ENCODE results near the gene PRIMA1. TPM values are rescaled to one million over a fixed set of nuclear protein-coding genes. Genes with fewer than 3 reads are reported as not detected.
"Not testable (repeated sequence)": the region's sequence is repeated elsewhere in the genome, so short reads cannot be mapped to it uniquely, and the experiment has no call there.

The PRIMA1 gene
- total and polyA plus RNA-seq, 4 donors = 0.38 to 8.9 (median 3.7) TPM

DNA sequence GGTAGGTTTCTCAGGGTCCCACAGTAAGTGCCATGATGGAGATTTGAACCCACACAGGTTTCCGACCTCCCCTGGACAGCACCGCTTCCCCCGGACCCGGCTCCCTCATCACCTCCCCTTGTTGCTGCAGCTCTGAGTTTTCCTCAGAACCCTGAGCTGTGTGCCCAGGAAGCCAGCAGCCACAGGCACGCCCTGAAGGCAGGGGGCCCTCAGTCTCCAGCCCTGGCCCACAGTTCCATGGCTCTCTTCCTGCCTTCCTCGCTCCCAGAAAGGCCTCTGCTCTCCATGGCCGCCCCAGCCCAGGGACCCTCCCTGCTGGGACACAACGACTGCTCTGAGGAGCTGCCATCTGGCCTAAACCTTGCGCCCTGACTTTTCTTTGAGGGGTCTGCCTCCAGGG, 35.8 kb upstream of the PRIMA1 start:
- Histone ChIP-seq H3K27me3 (ENCODE audit: control insufficient read depth in 1 of 2, insufficient read depth in 2 of 2, low read length in 1 of 2) (no peaks in the 10 kb centered on the region), H3K4me1 (ENCODE audit: control insufficient read depth in 1 of 2, insufficient read depth in 2 of 2, low read length in 2 of 2) (no peaks in the 10 kb centered on the region), H3K4me3 (ENCODE audit: low read length in 2 of 2) (no peak overlapping the region), H3K27ac (ENCODE audit: low read depth in 1 of 2, low read length in 2 of 2) (no peak overlapping the region), H3K36me3 (ENCODE audit: control insufficient read depth in 1 of 2, insufficient read depth in 2 of 2, low read length in 1 of 2) (no peaks in the 10 kb centered on the region), H3K9me3 (ENCODE audit: control insufficient read depth, low read length) (no peaks in the 10 kb centered on the region)
- WGBS, 2 donors = 66 to 69% methylated on average over 9 of the region's 9 CpGs
- DNase-seq = no peak
- no peak for ATAC-seq (ENCODE audit: low FRiP score)
- intact Hi-C loops (cut with DNase I) = no loop called here

GRCh38 chr14:93821051-93821450, 32.8 kb upstream of the PRIMA1 start:
- peaks cover under 1% of the 10 kb centered on the region for H3K9me3 ChIP-seq (ENCODE audit: control insufficient read depth, low read length)
- intact Hi-C loops (cut with DNase I) = no loop called here
- WGBS, 2 donors = 74 to 76% methylated on average over 6 of the region's 6 CpGs
- no peak for DNase-seq
- H3K4me3 ChIP-seq (ENCODE audit: low read length in 2 of 2) = no peak overlapping the region
- H3K27ac ChIP-seq (ENCODE audit: low read depth in 1 of 2, low read length in 2 of 2) = no peak overlapping the region
- no peaks in the 10 kb centered on the region for H3K36me3 ChIP-seq (ENCODE audit: control insufficient read depth in 1 of 2, insufficient read depth in 2 of 2, low read length in 1 of 2)
- H3K4me1 ChIP-seq (ENCODE audit: control insufficient read depth in 1 of 2, insufficient read depth in 2 of 2, low read length in 2 of 2) = no peaks in the 10 kb centered on the region
- H3K27me3 ChIP-seq (ENCODE audit: control insufficient read depth in 1 of 2, insufficient read depth in 2 of 2, low read length in 1 of 2) = no peaks in the 10 kb centered on the region
- ATAC-seq (ENCODE audit: low FRiP score) = no peak

DNA sequence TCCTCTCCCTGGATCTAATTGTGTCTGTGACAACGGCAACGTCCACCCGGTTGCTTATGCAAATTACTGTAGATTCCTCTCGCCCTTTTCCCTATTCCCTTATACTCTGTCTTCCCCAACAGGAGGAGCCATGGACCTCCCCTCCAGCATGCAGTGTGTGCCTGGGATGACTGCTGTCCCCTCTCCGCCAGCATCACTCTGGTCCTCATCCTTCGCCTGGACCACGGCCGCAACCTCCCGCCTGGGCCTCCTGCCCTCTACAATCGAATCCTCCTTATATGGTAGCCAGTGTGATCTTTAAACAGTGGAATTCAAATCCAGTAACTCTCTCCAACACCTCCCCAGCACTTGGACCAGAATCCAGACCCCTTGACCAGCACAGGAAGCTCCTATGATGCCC, 30.6 kb upstream of the PRIMA1 start:
- Histone ChIP-seq H3K9me3 (ENCODE audit: control insufficient read depth, low read length) (peaks cover 1% of the 10 kb centered on the region), H3K36me3 (ENCODE audit: control insufficient read depth in 1 of 2, insufficient read depth in 2 of 2, low read length in 1 of 2) (no peaks in the 10 kb centered on the region), H3K4me3 (ENCODE audit: low read length in 2 of 2) (no peak overlapping the region), H3K27ac (ENCODE audit: low read depth in 1 of 2, low read length in 2 of 2) (no peak overlapping the region), H3K27me3 (ENCODE audit: control insufficient read depth in 1 of 2, insufficient read depth in 2 of 2, low read length in 1 of 2) (no peaks in the 10 kb centered on the region), H3K4me1 (ENCODE audit: control insufficient read depth in 1 of 2, insufficient read depth in 2 of 2, low read length in 2 of 2) (no peaks in the 10 kb centered on the region)
- WGBS, 2 donors = 88 to 90% methylated on average over 10 of the region's 10 CpGs
- DNase-seq (no peak), ATAC-seq (ENCODE audit: low FRiP score) (peak; percentile 54)
- intact Hi-C loops (cut with DNase I) = no loop called here

GRCh38 chr14:93811676-93812075, 23.4 kb upstream of the PRIMA1 start:
- no peak for ATAC-seq (ENCODE audit: low FRiP score)
- 87 to 89% methylated on average over 8 of the region's 8 CpGs for WGBS, 2 donors
- H3K4me1 ChIP-seq (ENCODE audit: control insufficient read depth in 1 of 2, insufficient read depth in 2 of 2, low read length in 2 of 2) = no peaks in the 10 kb centered on the region

GRCh38 chr14:93811020-93811419, 22.7 kb upstream of the PRIMA1 start:
- H3K36me3 ChIP-seq (ENCODE audit: control insufficient read depth in 1 of 2, insufficient read depth in 2 of 2, low read length in 1 of 2) = no peaks in the 10 kb centered on the region
- intact Hi-C loops (cut with DNase I) = no loop called here
- ATAC-seq (ENCODE audit: low FRiP score) = no peak

More at GRCh38 chr14:93811676-93812075, 23.4 kb upstream of the PRIMA1 start:
- DNase-seq = no peak
- intact Hi-C loops (cut with DNase I) = no loop called here
- H3K9me3 ChIP-seq (ENCODE audit: control insufficient read depth, low read length) = peaks cover 9% of the 10 kb centered on the region
- no peaks in the 10 kb centered on the region for H3K36me3 ChIP-seq (ENCODE audit: control insufficient read depth in 1 of 2, insufficient read depth in 2 of 2, low read length in 1 of 2)
- H3K27me3 ChIP-seq (ENCODE audit: control insufficient read depth in 1 of 2, insufficient read depth in 2 of 2, low read length in 1 of 2) = no peaks in the 10 kb centered on the region
- no peak overlapping the region for H3K27ac ChIP-seq (ENCODE audit: low read depth in 1 of 2, low read length in 2 of 2)
- no peak overlapping the region for H3K4me3 ChIP-seq (ENCODE audit: low read length in 2 of 2)

GRCh38 chr14:93809491-93810420, 21.5 kb upstream of the PRIMA1 start:
- H3K36me3 ChIP-seq (ENCODE audit: control insufficient read depth in 1 of 2, insufficient read depth in 2 of 2, low read length in 1 of 2); H3K9me3 ChIP-seq (ENCODE audit: control insufficient read depth, low read length); H3K4me1 ChIP-seq (ENCODE audit: control insufficient read depth in 1 of 2, insufficient read depth in 2 of 2, low read length in 2 of 2); DNase-seq; intact Hi-C loops (cut with DNase I); H3K27me3 ChIP-seq (ENCODE audit: control insufficient read depth in 1 of 2, insufficient read depth in 2 of 2, low read length in 1 of 2); H3K4me3 ChIP-seq (ENCODE audit: low read length in 2 of 2); H3K27ac ChIP-seq (ENCODE audit: low read depth in 1 of 2, low read length in 2 of 2); ATAC-seq (ENCODE audit: low FRiP score): not testable (repeated sequence)
- WGBS, 2 donors = 71 to 75% methylated on average over 5 to 6 of the region's 6 CpGs

More at GRCh38 chr14:93811020-93811419, 22.7 kb upstream of the PRIMA1 start:
- DNase-seq = peak in 1 of 2 donors; percentile 14
- Histone ChIP-seq H3K27me3 (ENCODE audit: control insufficient read depth in 1 of 2, insufficient read depth in 2 of 2, low read length in 1 of 2) (no peaks in the 10 kb centered on the region), H3K9me3 (ENCODE audit: control insufficient read depth, low read length) (peaks cover 8% of the 10 kb centered on the region), H3K4me3 (ENCODE audit: low read length in 2 of 2) (no peak overlapping the region), H3K4me1 (ENCODE audit: control insufficient read depth in 1 of 2, insufficient read depth in 2 of 2, low read length in 2 of 2) (no peaks in the 10 kb centered on the region), H3K27ac (ENCODE audit: low read depth in 1 of 2, low read length in 2 of 2) (no peak overlapping the region)
- WGBS, 2 donors = 89 to 94% methylated on average over 1 of the region's 1 CpG

DNA sequence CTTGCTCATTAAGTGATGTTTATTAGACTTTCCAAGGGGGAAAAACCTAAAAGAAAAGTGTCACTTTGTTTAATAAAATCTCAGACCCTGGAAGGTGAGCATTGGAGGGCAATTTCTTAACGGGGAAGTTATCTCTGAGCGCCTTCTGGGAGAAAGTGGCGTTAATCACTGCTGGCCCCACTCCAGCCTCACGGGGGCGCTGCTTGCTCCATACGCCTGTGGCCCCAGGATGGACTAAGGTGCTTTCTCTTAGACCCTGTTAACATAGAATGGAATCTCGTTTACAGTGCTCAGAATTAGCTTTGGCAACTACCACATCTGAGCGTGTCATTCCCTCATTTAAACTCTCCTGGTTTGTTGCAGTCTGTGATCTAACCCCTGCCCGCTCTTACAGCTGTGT, 16.4 kb upstream of the PRIMA1 start:
- WGBS, 2 donors = 55 to 60% methylated on average over 9 of the region's 9 CpGs
- Histone ChIP-seq H3K27me3 (ENCODE audit: control insufficient read depth in 1 of 2, insufficient read depth in 2 of 2, low read length in 1 of 2) (no peaks in the 10 kb centered on the region), H3K9me3 (ENCODE audit: control insufficient read depth, low read length) (peaks cover 1% of the 10 kb centered on the region), H3K4me1 (ENCODE audit: control insufficient read depth in 1 of 2, insufficient read depth in 2 of 2, low read length in 2 of 2) (no peaks in the 10 kb centered on the region), H3K36me3 (ENCODE audit: control insufficient read depth in 1 of 2, insufficient read depth in 2 of 2, low read length in 1 of 2) (no peaks in the 10 kb centered on the region), H3K4me3 (ENCODE audit: low read length in 2 of 2) (no peak overlapping the region), H3K27ac (ENCODE audit: low read depth in 1 of 2, low read length in 2 of 2) (no peak overlapping the region)
- intact Hi-C loops (cut with DNase I) = no loop called here
- peak in 1 of 2 donors; percentile 45 for DNase-seq
- no peak for ATAC-seq (ENCODE audit: low FRiP score)

DNA sequence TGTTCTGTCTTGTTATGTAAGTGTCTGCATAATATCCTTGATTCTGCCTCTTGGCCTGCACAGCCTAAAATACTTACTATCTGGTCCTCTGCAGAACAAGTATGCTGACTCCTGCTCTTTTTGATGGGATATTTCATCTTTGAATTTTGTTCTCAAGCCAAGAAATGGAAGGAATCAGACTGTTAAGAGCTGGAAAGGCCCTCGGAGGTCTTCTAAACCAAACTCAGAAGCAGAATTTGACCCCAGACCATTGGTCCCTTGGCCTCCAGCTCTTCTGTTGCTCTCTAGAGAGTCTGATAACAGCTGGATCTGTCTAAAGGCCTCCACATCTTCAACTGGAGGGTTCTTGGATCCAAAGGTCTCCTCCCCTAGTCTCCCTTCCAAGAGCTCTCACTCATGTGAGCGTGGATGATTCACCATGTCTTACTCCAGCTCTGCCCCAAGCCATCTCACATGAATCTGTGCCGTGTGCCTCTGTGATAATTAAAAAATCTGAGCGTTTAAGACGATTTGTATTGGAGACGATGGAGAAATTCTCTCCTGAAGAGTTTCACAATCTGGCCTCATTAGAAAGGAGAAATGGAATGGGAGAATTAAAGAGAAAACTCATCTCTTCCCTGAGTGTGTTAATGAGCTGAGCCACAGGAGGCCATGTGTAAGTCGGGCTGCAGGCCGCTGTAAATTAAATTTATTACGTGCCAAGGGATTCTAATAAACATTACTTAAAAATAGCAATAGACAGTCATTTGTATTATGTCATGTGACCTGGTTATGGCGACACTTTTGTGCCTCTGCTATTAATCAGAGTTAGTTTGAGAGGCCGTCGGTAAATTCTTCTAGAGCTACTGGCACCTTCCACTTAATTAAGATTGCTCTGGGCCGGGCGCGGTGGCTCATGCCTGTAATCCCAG, 15.4 kb upstream of the PRIMA1 start:
- Histone ChIP-seq H3K27me3 (ENCODE audit: control insufficient read depth in 1 of 2, insufficient read depth in 2 of 2, low read length in 1 of 2) (no peaks in the 10 kb centered on the region), H3K4me1 (ENCODE audit: control insufficient read depth in 1 of 2, insufficient read depth in 2 of 2, low read length in 2 of 2) (no peaks in the 10 kb centered on the region), H3K36me3 (ENCODE audit: control insufficient read depth in 1 of 2, insufficient read depth in 2 of 2, low read length in 1 of 2) (no peaks in the 10 kb centered on the region), H3K9me3 (ENCODE audit: control insufficient read depth, low read length) (no peaks in the 10 kb centered on the region), H3K27ac (ENCODE audit: low read depth in 1 of 2, low read length in 2 of 2) (no peak overlapping the region), H3K4me3 (ENCODE audit: low read length in 2 of 2) (no peak overlapping the region)
- peak; percentile 62 for ATAC-seq (ENCODE audit: low FRiP score)
- intact Hi-C loops (cut with DNase I) = no loop called here
- WGBS, 2 donors = 72 to 82% methylated on average over 15 of the region's 15 CpGs
- DNase-seq = no peak

Data from aorta (tissue), 5 donors.